Neural crest cell (in vitro differentiated cells): ENCODE data around the gene KLF6. TPM values are rescaled to one million over a fixed set of nuclear protein-coding genes. Genes with fewer than 3 reads are reported as not detected.
A peak's percentile ranks its signal among the peaks of the same experiment; 100 is the strongest.

ENCODE experiments used
- DNase-seq: peaks from one replicate; pipeline ENCODE4 v3.0.0; 2021; ENCODE audit warnings: low read depth, mixed read lengths, low spot score
- H3K27ac Mint-ChIP-seq: one replicate; pipeline ENCODE4 v1.8.0; 2021; ENCODE audit warnings: mild to moderate bottlenecking, mixed read lengths; ENCODE audit not compliant: unreplicated experiment
- H3K27me3 Mint-ChIP-seq: 2 replicates; pipeline ENCODE4 v1.8.0; 2021; ENCODE audit warnings: low read depth, mild to moderate bottlenecking, mixed read lengths
- H3K36me3 Mint-ChIP-seq: 2 replicates; pipeline ENCODE4 v1.8.0; 2021; ENCODE audit warnings: low read depth, mild to moderate bottlenecking, mixed read lengths
- H3K4me1 Mint-ChIP-seq: 2 replicates; pipeline ENCODE4 v1.8.0; 2021; ENCODE audit warnings: mixed read lengths
- H3K4me3 Mint-ChIP-seq: one replicate; pipeline ENCODE4 v1.8.0; 2021; ENCODE audit warnings: mild to moderate bottlenecking, mixed read lengths
- H3K9me3 Mint-ChIP-seq: 2 replicates; pipeline ENCODE4 v1.8.0; 2021; ENCODE audit warnings: mixed read lengths
- CTCF ChIP-seq: fragments of 200-600 bp; sonication (generic); conservative IDR thresholded peaks from 2 replicates; pipeline ENCODE4 v1.5.0; 2021; ENCODE audit warnings: antibody characterized with exemption, mild to moderate bottlenecking
- total RNA-seq: library from RNA; stranded (reverse); gene quantifications from 2 replicates; pipeline ENCODE4 v1.2.1, GENCODE V29; 2021

KLF6 gene
- total RNA-seq, 1 donor from 2014 or later, result 38.6 TPM

- Mint-ChIP-seq H3K9me3 (no peaks in the 10 kb centered on the region), H3K4me3 (no peak overlapping the region), H3K27ac (no peak overlapping the region), H3K36me3 (no peaks in the 10 kb centered on the region), H3K4me1 (peaks cover 9% of the 10 kb centered on the region), H3K27me3 (no peaks in the 10 kb centered on the region)
- no peak for TF ChIP-seq CTCF
- DNase-seq, result no peak
Observed at GRCh38 chr10:3830946-3831345, 45.9 kb upstream of the KLF6 start.

- Mint-ChIP-seq H3K27ac (no peak overlapping the region), H3K36me3 (no peaks in the 10 kb centered on the region), H3K9me3 (no peaks in the 10 kb centered on the region), H3K27me3 (no peaks in the 10 kb centered on the region), H3K4me3 (no peak overlapping the region), H3K4me1 (peaks cover 9% of the 10 kb centered on the region)
- TF ChIP-seq CTCF, result no peak
- DNase-seq, result no peak
Observed at GRCh38 chr10:3829156-3830050, 44.4 kb upstream of the KLF6 start.

GRCh38 chr10:3828404-3829155, 43.6 kb upstream of the KLF6 start:
- H3K27me3 Mint-ChIP-seq, result no peaks in the 10 kb centered on the region
- no peaks in the 10 kb centered on the region for H3K9me3 Mint-ChIP-seq
- no peak for TF ChIP-seq CTCF
- peaks cover 9% of the 10 kb centered on the region for H3K4me1 Mint-ChIP-seq
- H3K4me3 Mint-ChIP-seq, result no peak overlapping the region
- peak overlapping the region; percentile 19 for H3K27ac Mint-ChIP-seq
- DNase-seq, result no peak
- no peaks in the 10 kb centered on the region for H3K36me3 Mint-ChIP-seq

GRCh38 chr10:3827768-3828403, 42.9 kb upstream of the KLF6 start:
- Mint-ChIP-seq H3K36me3 (no peaks in the 10 kb centered on the region), H3K4me3 (no peak overlapping the region), H3K27ac (peak overlapping the region; percentile 19), H3K4me1 (peaks cover 9% of the 10 kb centered on the region), H3K27me3 (no peaks in the 10 kb centered on the region), H3K9me3 (no peaks in the 10 kb centered on the region)
- DNase-seq, result no peak
- TF ChIP-seq CTCF, result no peak

GRCh38 chr10:3827266-3827665, 42.3 kb upstream of the KLF6 start:
- H3K9me3 Mint-ChIP-seq, result no peaks in the 10 kb centered on the region
- H3K36me3 Mint-ChIP-seq, result no peaks in the 10 kb centered on the region
- H3K4me1 Mint-ChIP-seq, result peaks cover 9% of the 10 kb centered on the region
- no peak overlapping the region for H3K27ac Mint-ChIP-seq
- H3K4me3 Mint-ChIP-seq, result no peak overlapping the region
- H3K27me3 Mint-ChIP-seq, result no peaks in the 10 kb centered on the region
- no peak for DNase-seq
- no peak for TF ChIP-seq CTCF
